ENCODE data around the gene C16orf46. TPM values are rescaled to one million over a fixed set of nuclear protein-coding genes. Genes with fewer than 3 reads are reported as not detected.

Gene C16orf46
- total and polyA plus RNA-seq, 2 of the 13 experiments (the other 11 are each of a cell fraction or from before 2014, with no cell fraction given), result 0.38 to 0.55 TPM

DNA sequence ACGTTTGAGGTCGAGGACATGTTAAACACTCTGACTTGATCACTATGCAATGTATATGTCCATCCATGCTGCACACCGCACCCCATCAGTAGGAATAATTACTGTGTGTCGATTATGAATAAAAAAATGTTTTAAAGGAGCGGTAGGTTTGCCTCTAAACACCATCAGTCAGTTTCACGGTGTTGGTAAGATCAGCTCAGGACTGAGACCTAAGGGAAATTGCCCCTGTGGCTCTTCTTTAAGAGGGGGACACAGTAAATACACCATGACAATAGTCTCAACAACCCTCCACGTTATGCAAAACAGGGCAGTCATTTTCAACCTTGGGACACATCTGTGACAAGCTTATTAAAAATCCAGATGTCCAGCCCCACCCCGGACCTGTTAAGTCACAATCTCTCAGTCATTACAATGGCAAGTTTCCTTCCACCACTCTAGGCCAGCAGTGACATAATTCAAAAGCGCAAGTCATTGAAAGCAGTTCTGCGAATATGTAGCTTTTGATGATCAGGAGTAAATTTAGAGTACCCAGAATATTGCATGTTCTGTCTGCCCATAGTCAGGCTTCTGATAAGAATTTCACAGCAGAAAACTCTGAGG lies 40.2 kb downstream of the C16orf46 start (continued):
- no peak for TF ChIP-seq ZNF749 (CRISPR knock-in tag; IDR thresholded peaks at IDR 0.05; ENCODE audit: borderline replicate concordance)
- no peak for TF ChIP-seq TRIM24 (CRISPR knock-in tag; IDR thresholded peaks at IDR 0.05)
- no peak for TF ChIP-seq ATF7 (IDR thresholded peaks at IDR 0.05)
- TF ChIP-seq ATF7 (CRISPR knock-in tag; IDR thresholded peaks at IDR 0.05), result no peak
- no peak for TF ChIP-seq ATF1 (CRISPR knock-in tag; IDR thresholded peaks at IDR 0.05)
- no peak for TF ChIP-seq ZFYVE20 (CRISPR knock-in tag; IDR thresholded peaks at IDR 0.05; ENCODE audit: borderline replicate concordance, low read depth)
- TF ChIP-seq ZNF501 (CRISPR knock-in tag; IDR thresholded peaks at IDR 0.05), result peak; percentile 58; the same call in 1 of the 2 replicates
- TF ChIP-seq CEBPZ (IDR thresholded peaks at IDR 0.05; ENCODE audit: low read length), result no peak
- no peak for TF ChIP-seq ZEB1 (IDR thresholded peaks at IDR 0.05; ENCODE audit: insufficient replicate concordance, low read depth)
- TF ChIP-seq RARG (CRISPR knock-in tag; IDR thresholded peaks at IDR 0.05; ENCODE audit: low read depth), result no peak
- no peak for TF ChIP-seq FLYWCH1 (CRISPR knock-in tag; IDR thresholded peaks at IDR 0.05)
- no peak for TF ChIP-seq ZNF225 (CRISPR knock-in tag; IDR thresholded peaks at IDR 0.05)
- TF ChIP-seq ATF7-NPFF (CRISPR knock-in tag; IDR thresholded peaks at IDR 0.05; ENCODE audit: low read depth), result no peak
- no peak for TF ChIP-seq HIC2 (CRISPR knock-in tag; IDR thresholded peaks at IDR 0.05; ENCODE audit: low read depth)
- no peak for TF ChIP-seq THYN1 (CRISPR knock-in tag; IDR thresholded peaks at IDR 0.05; ENCODE audit: borderline replicate concordance, low read depth)
- TF ChIP-seq ZC3H13 (CRISPR knock-in tag; IDR thresholded peaks at IDR 0.05), result 0 out of 2 replicates have a peak, but pooled peaks have one; percentile 27
- no peak for TF ChIP-seq ZNF597 (CRISPR knock-in tag; IDR thresholded peaks at IDR 0.05)
- no peak for TF ChIP-seq POLR2A (IDR thresholded peaks at IDR 0.05; ENCODE audit: insufficient read depth in 1 of 2, low read depth in 2 of 2, low read length in 2 of 2)
- TF ChIP-seq ZNF674 (CRISPR knock-in tag; IDR thresholded peaks at IDR 0.05; ENCODE audit: low read depth), result 0 out of 2 replicates have a peak, but pooled peaks have one; percentile 12
- TF ChIP-seq FOSL1 (CRISPR knock-in tag; IDR thresholded peaks at IDR 0.05; ENCODE audit: borderline replicate concordance), result no peak
- peak; percentile 60; the same call in 1 of the 2 replicates for TF ChIP-seq SIN3A (IDR thresholded peaks at IDR 0.05; ENCODE audit: borderline replicate concordance, low read depth, low read length)
- TF ChIP-seq ZSCAN22 (CRISPR knock-in tag; IDR thresholded peaks at IDR 0.05), result no peak
- TF ChIP-seq ZNF446 (CRISPR knock-in tag; IDR thresholded peaks at IDR 0.05), result no peak
- TF ChIP-seq MTF2 (CRISPR knock-in tag; IDR thresholded peaks at IDR 0.05; ENCODE audit: borderline replicate concordance), result no peak
- TF ChIP-seq ZNF703 (CRISPR knock-in tag; IDR thresholded peaks at IDR 0.05; ENCODE audit: borderline replicate concordance), result no peak

Measured in HepG2 (cell line).